Body of pancreas (tissue), 4 donors: ENCODE data around the gene PTP4A2.

ENCODE experiments used
- CTCF ChIP-seq, 7 experiments: fragments of 450-650 bp in 4 of 7; fragments of 200-600 bp in 3 of 7; sonication (generic) in 3 of 7; IDR thresholded peaks; one replicate each; pipeline ENCODE4 v1.5.1; 2016 to 2019; ENCODE audit warnings: antibody characterized with exemption in 7 of 7
- POLR2A ChIP-seq, 3 donors: fragments of 450-650 bp; IDR thresholded peaks; one replicate each; pipeline ENCODE4 v1.6.1; 2016; ENCODE audit warnings: antibody characterized with exemption in 3 of 3, mild to moderate bottlenecking in 2 of 3

DNA sequence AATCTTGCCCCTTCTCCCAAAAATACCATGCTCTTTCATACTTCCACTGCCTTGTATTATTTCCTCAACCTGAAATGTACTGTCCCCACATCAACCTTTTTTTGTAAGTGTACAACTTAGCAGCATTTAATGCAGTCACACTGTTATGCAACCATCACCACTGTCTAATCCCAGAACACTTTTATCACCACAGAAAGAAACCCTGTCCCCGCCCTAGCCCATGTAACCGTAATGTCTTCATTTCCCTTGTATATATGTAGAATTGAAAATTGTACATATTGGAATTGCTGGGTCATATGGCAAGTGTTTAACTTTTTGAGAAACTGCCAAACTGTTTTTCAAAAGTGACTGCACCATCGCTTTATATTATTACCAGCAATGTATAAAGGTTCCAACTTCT is 37.4 kb downstream of the PTP4A2 start:
- TF ChIP-seq CTCF (IDR thresholded peaks at IDR 0.05) (no peak), POLR2A (IDR thresholded peaks at IDR 0.05) (no peak)
